Neural cell (in vitro differentiated cells): ENCODE results near the gene HOXD1.

Source experiments
- CTCF ChIP-seq: fragments of 450-650 bp; IDR thresholded peaks from 2 replicates; pipeline ENCODE4 v1.5.1; 2014; ENCODE audit warnings: antibody characterized with exemption, mild to moderate bottlenecking, moderate library complexity; ENCODE audit not compliant: poor library complexity, severe bottlenecking
- EP300 ChIP-seq: fragments of 450-650 bp; conservative IDR thresholded peaks from 2 replicates; pipeline ENCODE4 v1.6.1; 2014; ENCODE audit warnings: antibody characterized with exemption, mild to moderate bottlenecking, moderate library complexity; ENCODE audit not compliant: poor library complexity, severe bottlenecking
- MXI1 ChIP-seq: fragments of 450-650 bp; conservative IDR thresholded peaks from 2 replicates; pipeline ENCODE4 v1.6.1; 2014; ENCODE audit warnings: antibody characterized with exemption, mild to moderate bottlenecking; ENCODE audit not compliant: poor library complexity, severe bottlenecking
- RAD21 ChIP-seq: fragments of 450-650 bp; conservative IDR thresholded peaks from 2 replicates; pipeline ENCODE4 v1.6.1; 2014; ENCODE audit warnings: antibody characterized with exemption, mild to moderate bottlenecking, moderate library complexity
- SMC3 ChIP-seq: fragments of 450-650 bp; conservative IDR thresholded peaks from 2 replicates; pipeline ENCODE4 v1.6.1; 2014; ENCODE audit warnings: antibody characterized with exemption, mild to moderate bottlenecking, moderate library complexity; ENCODE audit not compliant: poor library complexity
- TAF1 ChIP-seq: IDR thresholded peaks from 2 replicates; pipeline ENCODE4 v1.6.1; 2012; ENCODE audit warnings: low read depth
- TF ChIP-seq, protein P1 (sequence below): IDR thresholded peaks from 2 replicates; pipeline ENCODE4 v1.6.1; 2012; ENCODE audit warnings: borderline replicate concordance

GRCh38 chr2:176167398-176167797 lies 21.1 kb upstream of the HOXD1 start:
- TF ChIP-seq CTCF (no peak), SMC3 (no peak), MXI1 (no peak), EP300 (no peak), TAF1 (no peak), RAD21 (no peak)
- TF ChIP-seq, protein P1, sequence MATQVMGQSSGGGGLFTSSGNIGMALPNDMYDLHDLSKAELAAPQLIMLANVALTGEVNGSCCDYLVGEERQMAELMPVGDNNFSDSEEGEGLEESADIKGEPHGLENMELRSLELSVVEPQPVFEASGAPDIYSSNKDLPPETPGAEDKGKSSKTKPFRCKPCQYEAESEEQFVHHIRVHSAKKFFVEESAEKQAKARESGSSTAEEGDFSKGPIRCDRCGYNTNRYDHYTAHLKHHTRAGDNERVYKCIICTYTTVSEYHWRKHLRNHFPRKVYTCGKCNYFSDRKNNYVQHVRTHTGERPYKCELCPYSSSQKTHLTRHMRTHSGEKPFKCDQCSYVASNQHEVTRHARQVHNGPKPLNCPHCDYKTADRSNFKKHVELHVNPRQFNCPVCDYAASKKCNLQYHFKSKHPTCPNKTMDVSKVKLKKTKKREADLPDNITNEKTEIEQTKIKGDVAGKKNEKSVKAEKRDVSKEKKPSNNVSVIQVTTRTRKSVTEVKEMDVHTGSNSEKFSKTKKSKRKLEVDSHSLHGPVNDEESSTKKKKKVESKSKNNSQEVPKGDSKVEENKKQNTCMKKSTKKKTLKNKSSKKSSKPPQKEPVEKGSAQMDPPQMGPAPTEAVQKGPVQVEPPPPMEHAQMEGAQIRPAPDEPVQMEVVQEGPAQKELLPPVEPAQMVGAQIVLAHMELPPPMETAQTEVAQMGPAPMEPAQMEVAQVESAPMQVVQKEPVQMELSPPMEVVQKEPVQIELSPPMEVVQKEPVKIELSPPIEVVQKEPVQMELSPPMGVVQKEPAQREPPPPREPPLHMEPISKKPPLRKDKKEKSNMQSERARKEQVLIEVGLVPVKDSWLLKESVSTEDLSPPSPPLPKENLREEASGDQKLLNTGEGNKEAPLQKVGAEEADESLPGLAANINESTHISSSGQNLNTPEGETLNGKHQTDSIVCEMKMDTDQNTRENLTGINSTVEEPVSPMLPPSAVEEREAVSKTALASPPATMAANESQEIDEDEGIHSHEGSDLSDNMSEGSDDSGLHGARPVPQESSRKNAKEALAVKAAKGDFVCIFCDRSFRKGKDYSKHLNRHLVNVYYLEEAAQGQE = no peak
